SK-N-SH (cell line): ENCODE results near the gene TBX2. TPM values are rescaled to one million over a fixed set of nuclear protein-coding genes. Genes with fewer than 3 reads are reported as not detected.
A peak's percentile ranks its signal among the peaks of the same experiment; 100 is the strongest.

Experiments
- CTCF ChIA-PET: fragments of 300-600, 350-600 bp; formaldehyde crosslinking; extraction: SDS; loops from one replicate; lab custom pipeline; 2021; lab: Yijun Ruan, JAX
- POLR2A ChIA-PET: fragments of 350-600 bp; sonication (Branson Sonifier 250); formaldehyde crosslinking; extraction: SDS; loops from one replicate; lab custom pipeline; 2020; ENCODE audit warnings: antibody characterized with exemption, inconsistent platforms; lab: Yijun Ruan, JAX
- DNase-seq: peaks from one replicate; pipeline ENCODE4 v3.0.0; 2012
- H2AFZ ChIP-seq: fragments of 200-600 bp; sonication (generic); 2 replicates; pipeline ENCODE4 v1.8.1; 2016; ENCODE audit warnings: antibody characterized with exemption, mild to moderate bottlenecking, low read depth
- H3F3A ChIP-seq: fragments of 200-600 bp; sonication (generic); replicated peaks from 2 replicates; pipeline ENCODE3; 2016; ENCODE audit warnings: antibody characterized with exemption, mild to moderate bottlenecking; ENCODE audit not compliant: insufficient read depth
- H3K27ac ChIP-seq, 2 experiments: fragments of 200-500 bp in 1 of 2; fragments of 200-600 bp in 1 of 2; sonication (Bioruptor generic) in 1 of 2; sonication (generic), shearing (Covaris generic) in 1 of 2; 2 replicates each; pipeline versions ENCODE4 v1.5.1 to v1.6.1; 2014 to 2016; ENCODE audit warnings: low read depth in 2 of 2, inconsistent platforms in 1 of 2, low read length in 1 of 2, mild to moderate bottlenecking in 1 of 2, mixed read lengths in 1 of 2
- H3K27me3 ChIP-seq: fragments of 200-600 bp; sonication (generic), shearing (Covaris generic); 2 replicates; pipeline ENCODE4 v1.6.1; 2016; ENCODE audit warnings: mixed run types; ENCODE audit not compliant: insufficient read depth
- H3K36me3 ChIP-seq, 2 experiments: fragments of 200-500 bp in 1 of 2; fragments of 200-600 bp in 1 of 2; sonication (Bioruptor generic) in 1 of 2; sonication (generic) in 1 of 2; replicated peaks in 1 of 2; 2 replicates each; pipeline versions ENCODE3 to v1.5.1; 2014 to 2016; ENCODE audit warnings: low read length in 1 of 2, mild to moderate bottlenecking in 1 of 2; ENCODE audit not compliant: insufficient read depth in 2 of 2, control insufficient read depth in 1 of 2
- H3K4me1 ChIP-seq, 2 experiments: fragments of 200-500 bp in 1 of 2; fragments of 200-600 bp in 1 of 2; sonication (Bioruptor generic) in 1 of 2; sonication (generic), shearing (Covaris generic) in 1 of 2; 2 replicates each; pipeline versions ENCODE4 v1.5.1 to v1.6.1; 2014 to 2016; ENCODE audit warnings: low read depth in 1 of 2, low read length in 1 of 2, mixed run types in 1 of 2; ENCODE audit not compliant: insufficient read depth in 2 of 2, control insufficient read depth in 1 of 2
- H3K4me2 ChIP-seq: fragments of 200-600 bp; sonication (generic), shearing (Covaris generic); 2 replicates; pipeline ENCODE4 v1.6.1; 2017; ENCODE audit warnings: mixed run types
- H3K4me3 ChIP-seq, 2 experiments: fragments of 200-500 bp in 1 of 2; fragments of 200-600 bp in 1 of 2; sonication (Bioruptor generic) in 1 of 2; sonication (generic), shearing (Covaris generic) in 1 of 2; 2 replicates each; pipeline versions ENCODE4 v1.5.1 to v1.8.1; 2014 to 2016; ENCODE audit warnings: low read depth in 2 of 2, inconsistent platforms in 1 of 2, low read length in 1 of 2, mild to moderate bottlenecking in 1 of 2, mixed read lengths in 1 of 2, moderate library complexity in 1 of 2
- H3K79me2 ChIP-seq: fragments of 200-600 bp; sonication (generic); 2 replicates; pipeline ENCODE4 v1.8.1; 2017; ENCODE audit warnings: mild to moderate bottlenecking; ENCODE audit not compliant: insufficient read depth
- H3K9ac ChIP-seq: fragments of 200-600 bp; sonication (generic); 2 replicates; pipeline ENCODE4 v1.6.1; 2017; ENCODE audit warnings: mixed run types
- H3K9me2 ChIP-seq: fragments of 200-600 bp; sonication (generic); 2 replicates; pipeline ENCODE4 v1.6.1; 2017; ENCODE audit warnings: mixed run types
- H3K9me3 ChIP-seq: fragments of 200-600 bp; sonication (generic); 2 replicates; pipeline ENCODE4 v1.6.1; 2017; ENCODE audit warnings: mixed run types, mild to moderate bottlenecking, moderate library complexity
- H4K20me1 ChIP-seq: fragments of 200-600 bp; sonication (generic); 2 replicates; pipeline ENCODE4 v1.6.1; 2017; ENCODE audit warnings: mild to moderate bottlenecking, mixed run types; ENCODE audit not compliant: insufficient read depth
- CHD2 ChIP-seq: fragments of 150-350 bp; IDR thresholded peaks from 2 replicates; pipeline ENCODE4 v1.6.1; 2018; ENCODE audit warnings: low read length; ENCODE audit not compliant: partially characterized antibody
- EP300 ChIP-seq, 2 experiments: IDR thresholded peaks; 2 replicates each; pipeline versions ENCODE4 v1.4.0 to v1.6.1; 2012; ENCODE audit warnings: borderline replicate concordance in 1 of 2, low read depth in 1 of 2, low read length in 1 of 2
- EZH2phosphoT487 ChIP-seq: fragments of 200-600 bp; sonication (generic); IDR thresholded peaks from 2 replicates; pipeline ENCODE4 v1.6.1; 2017; ENCODE audit warnings: low read depth, mixed run types, mild to moderate bottlenecking, antibody characterized with exemption, moderate library complexity, borderline replicate concordance
- FOXJ3 ChIP-seq: sonication (generic); formaldehyde crosslinking; IDR thresholded peaks from 2 replicates; pipeline ENCODE4 v1.5.1; 2020; ENCODE audit warnings: mild to moderate bottlenecking, missing genetic modification reagents
- JUND ChIP-seq: IDR thresholded peaks from 2 replicates; pipeline ENCODE4 v1.4.0; 2012
- POLR2AphosphoS5 ChIP-seq: IDR thresholded peaks from 2 replicates; pipeline ENCODE4 v1.6.1; 2012; ENCODE audit warnings: low read depth, low read length
- RAD21 ChIP-seq: IDR thresholded peaks from 2 replicates; pipeline ENCODE4 v1.6.1; 2012; ENCODE audit warnings: mild to moderate bottlenecking, low read length
- RCOR1 ChIP-seq: fragments of 150-350 bp; IDR thresholded peaks from 2 replicates; pipeline ENCODE4 v1.6.1; 2017; ENCODE audit warnings: antibody characterized with exemption, low read length
- SIN3A ChIP-seq: IDR thresholded peaks from 2 replicates; pipeline ENCODE4 v1.6.1; 2012; ENCODE audit warnings: low read depth, mild to moderate bottlenecking, low read length, moderate library complexity, borderline replicate concordance
- TCF12 ChIP-seq: IDR thresholded peaks from 2 replicates; pipeline ENCODE4 v1.4.0; 2012
- YY1 ChIP-seq: IDR thresholded peaks from 2 replicates; pipeline ENCODE4 v1.4.0; 2012; ENCODE audit warnings: low read depth, mild to moderate bottlenecking
- ZBTB33 ChIP-seq: IDR thresholded peaks from 2 replicates; pipeline ENCODE4 v1.4.0; 2012; ENCODE audit warnings: low read depth, borderline replicate concordance
- WGBS: methylation state at CpG from one replicate; pipeline ENCODE4 v1.1.6; 2017; ENCODE audit warnings: low lambda C conversion rate; 5-methylcytosine and 5-hydroxymethylcytosine counted together
- polyA plus RNA-seq, 3 experiments: library from polyadenylated mRNA; depleted of rRNA; stranded (reverse); fragments of >200 nt; gene quantifications; 2 replicates each; pipeline ENCODE4 v1.2.3, GENCODE V29; 2012
- TF ChIP-seq, protein P1 (sequence below): IDR thresholded peaks from 2 replicates; pipeline ENCODE4; 2012
- TF ChIP-seq, protein P2 (sequence below): fragments of 150-350 bp; IDR thresholded peaks from 2 replicates; pipeline ENCODE4 v1.6.1; 2017; ENCODE audit warnings: antibody characterized with exemption, low read length, low read depth, borderline replicate concordance

The TBX2 gene
- polyA plus RNA-seq, 1 of the 3 experiments (the other 2 are of a cell fraction): 57.8 TPM

DNA sequence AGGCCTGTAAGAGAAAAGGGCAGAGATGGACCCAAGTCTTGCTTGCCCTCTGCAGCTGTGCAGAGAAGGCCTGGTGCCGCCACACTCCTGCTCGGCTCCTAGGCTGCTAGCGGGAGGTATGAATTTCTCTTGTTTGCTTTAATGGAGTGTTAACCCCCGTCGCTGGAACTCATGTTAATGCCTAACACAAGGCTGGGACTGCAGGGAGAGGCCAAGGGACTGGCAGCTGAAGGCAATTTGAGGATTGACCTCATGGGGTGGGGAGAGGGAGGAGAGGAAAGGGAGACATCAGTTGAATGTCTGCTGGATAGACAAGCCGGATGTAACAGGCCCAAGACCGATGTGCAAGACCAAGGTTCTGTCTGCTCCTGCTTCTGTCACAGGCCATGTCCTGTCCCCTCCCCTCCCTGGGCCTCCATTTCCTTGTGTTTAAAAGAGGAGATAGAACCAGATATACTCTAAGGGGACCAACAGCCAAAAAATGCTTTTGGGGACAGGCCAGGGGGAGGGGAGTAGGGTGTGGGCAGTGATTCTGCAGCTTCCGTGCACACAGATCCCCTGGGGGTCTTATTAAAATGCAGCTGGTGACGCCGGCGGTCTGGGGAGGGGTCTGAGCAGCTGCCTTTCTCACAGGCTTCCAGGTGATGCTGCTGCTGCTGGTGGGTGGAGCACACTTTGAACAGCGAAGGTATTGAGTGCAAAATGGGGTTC lies 46.7 kb upstream of the TBX2 start:
- H3K4me3 ChIP-seq: no peak overlapping the region
- H3K27me3 ChIP-seq: no peaks in the 10 kb centered on the region
- H4K20me1 ChIP-seq: no peaks in the 10 kb centered on the region
- no peak overlapping the region for H3K27ac ChIP-seq
- no peaks in the 10 kb centered on the region for H3K9me2 ChIP-seq
- H3K4me1 ChIP-seq: peaks cover 9 to 17% of the 10 kb centered on the region in 2 experiments; a peak in 1 of 4 replicates
- H3K79me2 ChIP-seq: no peaks in the 10 kb centered on the region
- DNase-seq: no peak
- H3K4me2 ChIP-seq: no peak overlapping the region
- POLR2A ChIA-PET: no interaction called here
- H3F3A ChIP-seq: peaks cover 8% of the 10 kb centered on the region
- no peak overlapping the region for H2AFZ ChIP-seq
- no peaks in the 10 kb centered on the region for H3K36me3 ChIP-seq
- no peaks in the 10 kb centered on the region for H3K9me3 ChIP-seq
- no peak overlapping the region for H3K9ac ChIP-seq
- CTCF ChIA-PET: interaction anchor here (0.7 to 1.2 kb wide), 3 partner anchors 19 to 352 kb away, joined by 3 read pairs; no protein-coding TSS in a partner anchor
- WGBS: 98% methylated on average over 12 of the region's 12 CpGs
- TF ChIP-seq FOXJ3 (CRISPR knock-in tag): no peak
- TF ChIP-seq POLR2AphosphoS5: no peak
- no peak for TF ChIP-seq JUND
- TF ChIP-seq, protein P1, sequence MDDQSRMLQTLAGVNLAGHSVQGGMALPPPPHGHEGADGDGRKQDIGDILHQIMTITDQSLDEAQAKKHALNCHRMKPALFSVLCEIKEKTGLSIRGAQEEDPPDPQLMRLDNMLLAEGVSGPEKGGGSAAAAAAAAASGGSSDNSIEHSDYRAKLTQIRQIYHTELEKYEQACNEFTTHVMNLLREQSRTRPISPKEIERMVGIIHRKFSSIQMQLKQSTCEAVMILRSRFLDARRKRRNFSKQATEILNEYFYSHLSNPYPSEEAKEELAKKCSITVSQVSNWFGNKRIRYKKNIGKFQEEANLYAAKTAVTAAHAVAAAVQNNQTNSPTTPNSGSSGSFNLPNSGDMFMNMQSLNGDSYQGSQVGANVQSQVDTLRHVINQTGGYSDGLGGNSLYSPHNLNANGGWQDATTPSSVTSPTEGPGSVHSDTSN: no peak
- TF ChIP-seq RAD21: no peak
- no peak for TF ChIP-seq CHD2
- no peak for TF ChIP-seq ZBTB33
- TF ChIP-seq RCOR1: no peak
- no peak for TF ChIP-seq TCF12
- no peak for TF ChIP-seq YY1
- no peak for TF ChIP-seq EP300 (IDR thresholded peaks at IDR 0.05; ENCODE audit: borderline replicate concordance in 1 of 2, low read depth in 1 of 2, low read length in 1 of 2)
- TF ChIP-seq SIN3A: no peak
- TF ChIP-seq, all 33 proteins: peak for 0

DNA sequence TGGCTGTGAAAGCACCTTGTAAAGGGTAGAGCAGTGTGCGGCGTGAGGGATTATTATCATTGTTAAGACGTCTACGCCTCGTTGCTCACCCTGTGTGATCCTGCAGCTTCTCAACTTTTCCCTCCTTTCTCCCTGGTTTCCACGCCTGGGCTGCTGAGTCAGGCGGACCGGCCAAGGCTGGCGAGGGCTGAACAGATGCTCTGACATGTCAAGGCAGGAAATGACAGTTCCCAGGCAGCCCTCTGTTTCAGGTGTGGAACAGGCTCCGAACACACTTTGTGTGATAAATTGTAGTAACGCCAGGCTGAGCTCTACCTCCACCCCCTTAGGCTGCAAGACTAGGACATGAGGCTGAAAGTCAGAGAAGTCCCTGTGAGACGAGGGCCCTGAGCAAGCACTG lies 46.0 kb upstream of the TBX2 start:
- TF ChIP-seq EZH2phosphoT487: no peak
- TF ChIP-seq, protein P2, sequence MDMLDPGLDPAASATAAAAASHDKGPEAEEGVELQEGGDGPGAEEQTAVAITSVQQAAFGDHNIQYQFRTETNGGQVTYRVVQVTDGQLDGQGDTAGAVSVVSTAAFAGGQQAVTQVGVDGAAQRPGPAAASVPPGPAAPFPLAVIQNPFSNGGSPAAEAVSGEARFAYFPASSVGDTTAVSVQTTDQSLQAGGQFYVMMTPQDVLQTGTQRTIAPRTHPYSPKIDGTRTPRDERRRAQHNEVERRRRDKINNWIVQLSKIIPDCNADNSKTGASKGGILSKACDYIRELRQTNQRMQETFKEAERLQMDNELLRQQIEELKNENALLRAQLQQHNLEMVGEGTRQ: peak; percentile 16; the same call in 1 of the 2 replicates
- CTCF ChIA-PET: interaction anchor here (1.2 kb wide), 2 partner anchors 18 to 59 kb away, joined by 3 read pairs; no protein-coding TSS in a partner anchor
- H3K27ac ChIP-seq: no peak overlapping the region
- H2AFZ ChIP-seq: no peak overlapping the region
- no peaks in the 10 kb centered on the region for H4K20me1 ChIP-seq
- H3K4me3 ChIP-seq: no peak overlapping the region
- no peaks in the 10 kb centered on the region for H3K9me2 ChIP-seq
- 93% methylated on average over 12 of the region's 12 CpGs for WGBS
- peaks cover 8% of the 10 kb centered on the region for H3F3A ChIP-seq
- no peak for DNase-seq
- H3K27me3 ChIP-seq: no peaks in the 10 kb centered on the region
- no peak overlapping the region for H3K4me2 ChIP-seq
- H3K4me1 ChIP-seq: peaks cover 9 to 17% of the 10 kb centered on the region in 2 experiments; a peak in 1 of 4 replicates
- no peaks in the 10 kb centered on the region for H3K36me3 ChIP-seq
- no peak overlapping the region for H3K9ac ChIP-seq
- H3K79me2 ChIP-seq: no peaks in the 10 kb centered on the region
- no peaks in the 10 kb centered on the region for H3K9me3 ChIP-seq
- POLR2A ChIA-PET: no interaction called here
